Ureter (tissue), 1 donor: ENCODE results near the gene INAVA. TPM values are rescaled to one million over a fixed set of nuclear protein-coding genes. Genes with fewer than 3 reads are reported as not detected.
"Not testable (repeated sequence)": the region's sequence is repeated elsewhere in the genome, so short reads cannot be mapped to it uniquely, and the experiment has no call there.

ENCODE experiments used
- DNase-seq: peaks from one replicate; pipeline ENCODE4 v3.0.0-alpha.2; 2020; ENCODE audit warnings: low spot score
- total RNA-seq: library from RNA; stranded (reverse); gene quantifications from one replicate; pipeline ENCODE4 v1.2.4, GENCODE V29; 2023
- donor health status: DM: yes; HTN: yes; CAD: no.

The INAVA gene
- total RNA-seq, 1 donor from 2014 or later: 83.2 TPM

- DNase-seq: no peak
Measured at GRCh38 chr1:200918006-200918405, 23.3 kb downstream of the INAVA start.

DNA sequence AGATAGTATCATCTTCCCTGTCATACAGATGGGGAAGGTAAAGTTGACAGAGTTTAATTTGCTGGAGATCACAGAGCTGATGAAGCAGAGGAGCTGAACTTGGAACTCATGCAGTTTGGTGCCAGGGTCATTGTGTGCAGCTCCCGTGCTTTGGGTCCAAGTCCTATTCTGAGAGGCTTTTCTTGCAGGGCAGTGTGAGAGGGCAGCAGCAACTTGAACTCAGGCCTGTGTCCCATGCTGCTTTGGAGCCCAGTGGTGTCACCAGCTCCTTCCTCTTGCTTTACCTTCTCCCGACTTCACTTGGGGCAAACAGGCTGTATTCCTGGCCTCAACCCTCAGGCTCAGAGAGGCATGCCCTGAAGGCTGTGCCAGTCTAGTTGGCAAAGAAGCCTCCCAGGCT is 24.7 kb downstream of the INAVA start:
- DNase-seq: no peak

GRCh38 chr1:200921571-200922110 is 26.9 kb downstream of the INAVA start:
- DNase-seq: no peak

DNA sequence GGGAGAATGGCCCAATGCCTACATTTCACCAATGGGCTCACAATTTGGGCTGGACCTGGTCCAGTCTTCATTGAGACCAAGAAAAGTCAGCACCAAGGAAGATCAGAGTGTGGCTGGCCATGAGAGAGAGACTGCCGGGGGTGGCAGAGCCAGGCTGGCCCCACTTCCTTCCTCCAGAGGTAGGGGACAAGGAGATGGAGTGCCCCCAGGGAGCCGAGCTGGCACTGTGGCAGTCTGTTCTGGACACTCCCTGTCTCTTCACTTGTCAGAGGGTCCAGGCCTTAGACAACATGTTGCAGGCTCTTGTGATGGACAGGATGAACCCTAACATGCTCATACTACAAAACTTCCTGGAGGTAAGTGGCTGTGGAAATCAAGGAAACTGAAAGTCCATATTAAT is 27.7 kb downstream of the INAVA start:
- no peak for DNase-seq

- no peak for DNase-seq
Measured at GRCh38 chr1:200923601-200924000, 28.9 kb downstream of the INAVA start.

DNA sequence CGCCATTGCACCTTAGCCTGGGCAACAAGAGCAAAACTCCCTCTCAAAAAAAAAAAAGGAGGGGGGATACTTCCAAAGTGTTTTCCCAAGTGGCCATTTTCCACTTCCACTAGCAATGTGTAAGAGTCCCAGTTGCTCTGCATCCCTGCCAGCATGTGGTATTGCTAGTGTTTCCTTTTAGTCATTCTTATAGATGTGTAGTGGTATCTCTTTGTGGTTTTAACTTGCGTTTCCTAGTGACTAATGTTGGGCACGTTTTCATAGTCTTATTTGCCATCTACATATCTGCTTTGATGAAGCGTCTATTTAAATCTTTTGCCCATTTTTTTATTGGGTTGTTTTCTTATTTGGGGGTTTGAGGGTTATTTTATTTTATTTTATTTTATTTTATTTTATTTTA is 31.1 kb downstream of the INAVA start:
- no peak for DNase-seq

DNA sequence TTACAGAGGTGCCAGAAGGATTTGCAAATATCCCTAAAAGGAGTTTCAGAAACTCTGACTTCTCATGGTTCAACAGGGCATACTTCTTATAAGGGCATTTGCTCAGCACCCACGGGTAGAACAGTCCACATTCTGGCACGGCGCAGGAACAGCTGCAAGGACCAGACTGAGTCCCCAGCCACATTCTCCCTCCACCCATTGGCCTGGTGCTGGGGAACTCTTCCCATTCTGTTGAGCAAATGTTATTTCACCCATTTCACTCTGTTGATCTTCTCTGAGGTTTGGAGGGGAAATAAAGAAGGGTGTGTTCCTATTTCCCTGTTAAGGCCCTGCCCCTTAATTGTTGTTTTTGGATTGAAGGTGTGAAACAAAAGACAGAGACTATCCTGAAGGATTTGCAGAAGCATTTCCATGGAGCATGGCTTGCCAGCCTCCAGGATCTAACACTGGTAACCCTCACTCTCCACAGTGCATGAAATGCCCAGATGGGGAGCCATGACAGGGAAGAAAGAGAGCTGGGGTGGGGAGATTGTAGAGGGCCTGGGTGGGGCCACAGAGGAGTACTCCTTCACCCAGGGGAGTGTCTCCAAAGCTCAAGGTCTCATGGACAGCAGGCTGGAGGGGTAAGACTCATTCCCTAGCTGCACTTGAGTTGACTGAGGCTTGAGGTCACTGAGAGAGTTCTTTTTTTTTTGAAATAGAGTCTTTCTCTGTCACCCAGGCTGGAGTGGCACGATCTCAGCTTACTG is 35.0 kb downstream of the INAVA start:
- DNase-seq: no peak

DNA sequence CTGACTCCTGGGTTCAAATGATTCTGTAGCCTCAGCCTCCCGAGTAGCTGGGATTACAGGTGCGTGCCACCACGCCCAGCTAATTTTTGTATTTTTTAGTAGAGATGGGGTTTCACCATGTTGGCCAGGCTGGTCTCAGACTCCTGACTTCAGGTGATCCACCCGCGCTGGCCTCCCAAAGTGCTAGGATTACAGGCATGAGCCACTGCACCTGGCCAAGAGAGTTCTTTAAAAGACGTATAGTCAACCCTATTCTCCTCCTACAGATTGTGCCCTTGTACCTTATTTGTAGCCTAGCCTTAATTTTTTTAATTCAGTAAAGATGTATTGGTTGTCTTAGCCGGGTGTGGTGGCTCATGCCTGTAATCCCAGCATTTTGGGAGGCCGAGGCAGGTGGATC is 35.6 kb downstream of the INAVA start:
- not testable (repeated sequence) for DNase-seq

- DNase-seq: no peak
Measured at GRCh38 chr1:200931776-200932175, 37.1 kb downstream of the INAVA start.

DNA sequence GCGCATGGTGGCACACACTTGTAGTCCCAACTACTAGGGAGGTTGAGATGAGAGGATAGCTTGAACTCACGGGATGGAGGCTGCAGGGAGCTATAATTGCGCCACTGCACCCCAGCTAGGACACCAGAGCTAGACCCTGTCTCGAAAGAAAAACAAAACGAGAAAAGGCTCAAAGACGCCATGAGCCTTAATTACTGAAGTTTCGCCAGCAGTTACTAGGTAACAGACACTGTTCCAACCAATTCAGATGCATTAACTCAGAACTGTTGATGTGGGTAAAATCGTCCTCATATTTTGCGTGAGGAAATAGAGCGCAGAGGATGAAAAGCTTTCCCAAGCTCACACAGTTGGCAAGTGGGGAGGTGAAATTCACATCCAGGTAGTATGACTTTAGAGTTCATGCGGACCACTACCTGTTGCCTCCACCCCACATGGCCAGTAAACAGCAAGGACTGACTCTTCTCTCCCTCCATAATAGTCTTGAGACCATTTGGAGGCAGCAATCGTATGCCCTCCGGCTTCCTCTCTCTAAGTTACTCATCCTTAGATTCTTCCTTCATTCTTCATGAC is 40.1 kb downstream of the INAVA start:
- no peak for DNase-seq

DNA sequence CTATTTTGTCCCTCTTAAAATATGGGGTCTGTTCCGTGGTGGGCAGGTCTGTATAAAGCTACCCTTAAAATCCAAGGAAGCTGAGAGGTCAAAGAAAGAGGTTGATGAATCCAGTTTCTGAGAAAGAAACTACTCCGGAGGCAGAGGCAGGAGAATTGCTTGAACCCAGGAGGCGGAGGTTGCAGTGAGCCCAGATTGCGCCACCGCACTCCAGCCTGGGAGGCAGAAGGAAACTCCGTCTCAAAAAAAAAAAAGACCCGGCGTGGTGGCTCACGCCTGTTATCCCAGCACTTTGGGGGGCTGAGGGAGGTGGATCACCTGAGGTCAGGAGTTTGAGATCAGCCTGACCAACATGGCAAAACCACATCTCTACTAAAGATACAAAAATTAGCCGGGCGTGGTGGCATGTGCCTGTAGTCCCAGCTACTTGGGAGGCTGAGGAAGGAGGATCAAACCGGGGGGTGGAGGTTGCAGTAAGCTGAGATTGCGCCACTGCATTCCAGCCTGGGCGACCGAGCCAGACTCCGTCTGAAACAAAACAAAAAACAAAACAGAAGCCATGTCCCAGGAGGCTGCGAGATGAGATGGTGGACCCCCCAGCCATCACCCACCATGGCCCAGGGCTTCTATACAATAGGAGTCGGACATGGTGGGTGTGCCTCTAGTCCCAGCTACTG is 40.7 kb downstream of the INAVA start:
- not testable (repeated sequence) for DNase-seq

- no peak for DNase-seq
Measured at GRCh38 chr1:200938955-200939354, 44.3 kb downstream of the INAVA start.

GRCh38 chr1:200945111-200945510 is 50.4 kb downstream of the INAVA start:
- DNase-seq: no peak

GRCh38 chr1:200947059-200947566 is 52.4 kb downstream of the INAVA start:
- DNase-seq: no peak

DNA sequence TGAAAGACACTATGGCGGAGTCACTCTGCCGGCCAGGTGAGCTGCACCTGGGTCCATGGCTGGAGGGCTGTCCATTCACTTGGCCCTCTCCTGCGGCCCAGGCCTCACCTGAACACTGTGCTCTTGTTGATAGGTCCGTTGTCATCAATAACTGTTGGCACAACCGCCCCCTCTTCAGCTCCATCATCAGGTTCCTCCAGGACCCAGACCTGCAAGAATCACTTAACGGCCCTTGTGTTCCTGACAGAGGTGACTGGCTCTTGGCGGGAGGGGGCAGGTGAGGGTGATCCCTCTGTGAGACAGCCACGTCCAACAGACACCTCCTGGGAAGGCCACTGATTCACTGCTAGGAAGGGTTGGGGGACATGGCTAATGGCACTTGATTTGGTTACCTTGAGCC is 54.9 kb downstream of the INAVA start:
- no peak for DNase-seq

GRCh38 chr1:200951016-200951415 is 56.3 kb downstream of the INAVA start:
- DNase-seq: no peak

GRCh38 chr1:200954434-200954833 is 59.7 kb downstream of the INAVA start:
- DNase-seq: no peak

DNA sequence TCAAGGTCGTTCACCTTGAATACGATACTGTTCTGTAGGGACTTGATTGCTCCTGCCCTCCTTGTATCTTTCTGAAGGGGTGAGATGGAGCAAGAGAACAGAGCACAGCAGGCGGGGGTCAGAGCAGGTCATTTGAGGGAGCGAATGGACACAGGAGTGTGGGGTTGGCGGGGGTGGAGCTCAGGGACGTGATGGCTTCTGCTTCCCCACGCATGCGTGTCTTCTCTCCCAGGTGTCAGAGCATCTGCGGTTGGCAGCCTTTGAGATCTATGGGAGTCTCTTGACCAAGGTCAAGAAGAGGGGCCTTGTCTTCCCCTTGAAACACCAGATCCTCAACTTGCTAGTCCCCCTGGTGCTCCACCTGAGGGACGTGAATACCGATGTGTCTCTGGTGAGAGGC is 63.9 kb downstream of the INAVA start:
- DNase-seq: no peak

- no peak for DNase-seq
Measured at GRCh38 chr1:200959411-200959921, 64.8 kb downstream of the INAVA start.

GRCh38 chr1:200960236-200960947 is 65.7 kb downstream of the INAVA start:
- no peak for DNase-seq

DNA sequence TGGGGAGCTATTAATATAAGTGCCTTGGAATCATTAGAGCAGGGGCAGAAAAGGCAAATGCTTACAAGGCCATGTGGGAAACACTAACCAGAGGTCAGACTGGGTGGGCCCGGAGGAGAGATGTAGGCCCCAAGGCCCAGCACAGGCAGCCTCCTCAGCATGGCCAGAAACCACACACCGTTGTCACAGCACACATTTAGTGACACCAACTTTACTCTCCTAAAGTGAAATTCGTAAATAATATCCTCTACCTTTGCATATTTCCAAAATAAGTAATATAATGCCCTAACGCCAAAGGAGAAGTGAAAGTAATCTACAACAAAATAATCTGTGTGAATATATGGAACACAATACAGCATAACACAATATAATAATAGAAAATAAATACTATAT is 66.2 kb downstream of the INAVA start:
- no peak for DNase-seq

DNA sequence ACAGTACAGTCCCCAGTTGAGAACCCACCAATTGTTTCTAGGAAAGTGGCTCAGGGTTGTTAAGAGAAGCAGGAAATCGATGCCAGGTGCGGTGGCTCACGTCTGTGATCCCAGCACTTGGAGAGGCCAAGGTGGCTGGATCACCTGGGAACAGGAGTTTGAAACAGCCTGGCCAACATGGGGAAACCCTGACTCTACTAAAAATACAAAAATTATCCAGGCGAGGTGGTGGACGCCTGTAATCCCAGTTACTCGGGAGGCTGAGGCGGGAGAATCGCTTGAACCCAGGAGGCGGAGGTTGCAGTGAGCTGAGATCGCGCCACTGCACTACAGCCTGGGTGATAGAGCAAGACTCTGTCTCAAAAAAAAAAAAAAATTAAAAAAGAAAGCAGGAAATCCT is 67.5 kb downstream of the INAVA start:
- not testable (repeated sequence) for DNase-seq
